CD1c-positive myeloid dendritic cell (primary cell): Measurements from ENCODE around the gene MRPL17.

Experiments
- DNase-seq: peaks from one replicate; pipeline ENCODE4 v3.0.0-alpha.2; 2016; ENCODE audit errors: extremely low spot score

Gene MRPL17

GRCh38 chr11:6654281-6655019 is 28.7 kb downstream of the MRPL17 start:
- DNase-seq, result no peak

- DNase-seq, result no peak
These were observed 29.5 kb downstream of the MRPL17 start for GRCh38 chr11:6653656-6654055.

GRCh38 chr11:6653097-6653496 is 30.0 kb downstream of the MRPL17 start:
- DNase-seq, result peak; percentile 31

- peak; percentile 20 for DNase-seq
These were observed 31.0 kb downstream of the MRPL17 start for GRCh38 chr11:6652182-6652581.

GRCh38 chr11:6650980-6651379 is 32.2 kb downstream of the MRPL17 start:
- DNase-seq, result no peak

- no peak for DNase-seq
These were observed 33.0 kb downstream of the MRPL17 start for GRCh38 chr11:6650104-6650503.

- DNase-seq, result peak; percentile 60
These were observed 34.6 kb downstream of the MRPL17 start for GRCh38 chr11:6648501-6648900.

GRCh38 chr11:6647836-6648235 is 35.3 kb downstream of the MRPL17 start:
- no peak for DNase-seq

GRCh38 chr11:6646918-6647679 is 36.0 kb downstream of the MRPL17 start:
- DNase-seq, result peak; percentile 58

GRCh38 chr11:6646576-6646917 is 36.6 kb downstream of the MRPL17 start:
- DNase-seq, result no peak

GRCh38 chr11:6646071-6646470 is 37.1 kb downstream of the MRPL17 start:
- peak; percentile 43 for DNase-seq

GRCh38 chr11:6642957-6643356 is 40.2 kb downstream of the MRPL17 start:
- DNase-seq, result no peak

- DNase-seq, result no peak
These were observed 42.0 kb downstream of the MRPL17 start for GRCh38 chr11:6640985-6641701.

- no peak for DNase-seq
These were observed 42.8 kb downstream of the MRPL17 start for GRCh38 chr11:6640036-6640984.

GRCh38 chr11:6638429-6638828 is 44.7 kb downstream of the MRPL17 start:
- DNase-seq, result no peak

GRCh38 chr11:6637871-6638270 is 45.3 kb downstream of the MRPL17 start:
- DNase-seq, result no peak

- no peak for DNase-seq
These were observed 46.7 kb downstream of the MRPL17 start for GRCh38 chr11:6636480-6636879.

GRCh38 chr11:6635082-6635932 is 47.8 kb downstream of the MRPL17 start:
- DNase-seq, result peak; percentile 73

GRCh38 chr11:6634534-6634933 is 48.6 kb downstream of the MRPL17 start:
- DNase-seq, result no peak
